ENCODE data around the gene ARL6IP4. TPM values are rescaled to one million over a fixed set of nuclear protein-coding genes. Genes with fewer than 3 reads are reported as not detected.

Gene ARL6IP4
- total RNA-seq, 1 experiment from 2014 or later = 133 TPM

DNA sequence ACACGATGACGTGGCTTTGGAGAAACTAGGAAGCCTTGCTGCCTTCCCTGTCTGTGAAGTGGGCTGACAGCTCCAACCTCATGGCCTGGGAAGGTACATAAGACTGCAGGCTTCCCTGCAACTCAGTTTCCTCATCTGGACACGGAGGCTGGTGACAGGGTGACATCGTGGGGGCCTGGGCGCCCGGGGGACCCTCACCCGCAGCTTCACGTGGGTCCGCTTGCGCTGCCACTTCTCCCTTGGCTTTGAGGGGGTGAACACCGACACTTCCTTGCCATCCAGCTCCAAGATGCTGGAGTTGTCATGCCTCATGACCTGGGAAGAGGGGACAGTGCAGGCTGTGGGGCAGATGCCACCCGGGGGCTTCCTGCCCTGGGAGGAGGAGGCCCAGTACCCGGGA is 7.6 kb downstream of the ARL6IP4 start (continued):
- TF ChIP-seq, protein P1, sequence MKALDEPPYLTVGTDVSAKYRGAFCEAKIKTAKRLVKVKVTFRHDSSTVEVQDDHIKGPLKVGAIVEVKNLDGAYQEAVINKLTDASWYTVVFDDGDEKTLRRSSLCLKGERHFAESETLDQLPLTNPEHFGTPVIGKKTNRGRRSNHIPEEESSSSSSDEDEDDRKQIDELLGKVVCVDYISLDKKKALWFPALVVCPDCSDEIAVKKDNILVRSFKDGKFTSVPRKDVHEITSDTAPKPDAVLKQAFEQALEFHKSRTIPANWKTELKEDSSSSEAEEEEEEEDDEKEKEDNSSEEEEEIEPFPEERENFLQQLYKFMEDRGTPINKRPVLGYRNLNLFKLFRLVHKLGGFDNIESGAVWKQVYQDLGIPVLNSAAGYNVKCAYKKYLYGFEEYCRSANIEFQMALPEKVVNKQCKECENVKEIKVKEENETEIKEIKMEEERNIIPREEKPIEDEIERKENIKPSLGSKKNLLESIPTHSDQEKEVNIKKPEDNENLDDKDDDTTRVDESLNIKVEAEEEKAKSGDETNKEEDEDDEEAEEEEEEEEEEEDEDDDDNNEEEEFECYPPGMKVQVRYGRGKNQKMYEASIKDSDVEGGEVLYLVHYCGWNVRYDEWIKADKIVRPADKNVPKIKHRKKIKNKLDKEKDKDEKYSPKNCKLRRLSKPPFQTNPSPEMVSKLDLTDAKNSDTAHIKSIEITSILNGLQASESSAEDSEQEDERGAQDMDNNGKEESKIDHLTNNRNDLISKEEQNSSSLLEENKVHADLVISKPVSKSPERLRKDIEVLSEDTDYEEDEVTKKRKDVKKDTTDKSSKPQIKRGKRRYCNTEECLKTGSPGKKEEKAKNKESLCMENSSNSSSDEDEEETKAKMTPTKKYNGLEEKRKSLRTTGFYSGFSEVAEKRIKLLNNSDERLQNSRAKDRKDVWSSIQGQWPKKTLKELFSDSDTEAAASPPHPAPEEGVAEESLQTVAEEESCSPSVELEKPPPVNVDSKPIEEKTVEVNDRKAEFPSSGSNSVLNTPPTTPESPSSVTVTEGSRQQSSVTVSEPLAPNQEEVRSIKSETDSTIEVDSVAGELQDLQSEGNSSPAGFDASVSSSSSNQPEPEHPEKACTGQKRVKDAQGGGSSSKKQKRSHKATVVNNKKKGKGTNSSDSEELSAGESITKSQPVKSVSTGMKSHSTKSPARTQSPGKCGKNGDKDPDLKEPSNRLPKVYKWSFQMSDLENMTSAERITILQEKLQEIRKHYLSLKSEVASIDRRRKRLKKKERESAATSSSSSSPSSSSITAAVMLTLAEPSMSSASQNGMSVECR (CRISPR knock-in tag; IDR thresholded peaks at IDR 0.05; ENCODE audit: borderline replicate concordance) = no peak
- TF ChIP-seq ATF6 (CRISPR knock-in tag; IDR thresholded peaks at IDR 0.05) = no peak
- TF ChIP-seq, protein P2, sequence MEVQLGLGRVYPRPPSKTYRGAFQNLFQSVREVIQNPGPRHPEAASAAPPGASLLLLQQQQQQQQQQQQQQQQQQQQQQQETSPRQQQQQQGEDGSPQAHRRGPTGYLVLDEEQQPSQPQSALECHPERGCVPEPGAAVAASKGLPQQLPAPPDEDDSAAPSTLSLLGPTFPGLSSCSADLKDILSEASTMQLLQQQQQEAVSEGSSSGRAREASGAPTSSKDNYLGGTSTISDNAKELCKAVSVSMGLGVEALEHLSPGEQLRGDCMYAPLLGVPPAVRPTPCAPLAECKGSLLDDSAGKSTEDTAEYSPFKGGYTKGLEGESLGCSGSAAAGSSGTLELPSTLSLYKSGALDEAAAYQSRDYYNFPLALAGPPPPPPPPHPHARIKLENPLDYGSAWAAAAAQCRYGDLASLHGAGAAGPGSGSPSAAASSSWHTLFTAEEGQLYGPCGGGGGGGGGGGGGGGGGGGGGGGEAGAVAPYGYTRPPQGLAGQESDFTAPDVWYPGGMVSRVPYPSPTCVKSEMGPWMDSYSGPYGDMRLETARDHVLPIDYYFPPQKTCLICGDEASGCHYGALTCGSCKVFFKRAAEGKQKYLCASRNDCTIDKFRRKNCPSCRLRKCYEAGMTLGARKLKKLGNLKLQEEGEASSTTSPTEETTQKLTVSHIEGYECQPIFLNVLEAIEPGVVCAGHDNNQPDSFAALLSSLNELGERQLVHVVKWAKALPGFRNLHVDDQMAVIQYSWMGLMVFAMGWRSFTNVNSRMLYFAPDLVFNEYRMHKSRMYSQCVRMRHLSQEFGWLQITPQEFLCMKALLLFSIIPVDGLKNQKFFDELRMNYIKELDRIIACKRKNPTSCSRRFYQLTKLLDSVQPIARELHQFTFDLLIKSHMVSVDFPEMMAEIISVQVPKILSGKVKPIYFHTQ (CRISPR knock-in tag; IDR thresholded peaks at IDR 0.05) = no peak
- TF ChIP-seq MLX (CRISPR knock-in tag; IDR thresholded peaks at IDR 0.05) = no peak

DNA sequence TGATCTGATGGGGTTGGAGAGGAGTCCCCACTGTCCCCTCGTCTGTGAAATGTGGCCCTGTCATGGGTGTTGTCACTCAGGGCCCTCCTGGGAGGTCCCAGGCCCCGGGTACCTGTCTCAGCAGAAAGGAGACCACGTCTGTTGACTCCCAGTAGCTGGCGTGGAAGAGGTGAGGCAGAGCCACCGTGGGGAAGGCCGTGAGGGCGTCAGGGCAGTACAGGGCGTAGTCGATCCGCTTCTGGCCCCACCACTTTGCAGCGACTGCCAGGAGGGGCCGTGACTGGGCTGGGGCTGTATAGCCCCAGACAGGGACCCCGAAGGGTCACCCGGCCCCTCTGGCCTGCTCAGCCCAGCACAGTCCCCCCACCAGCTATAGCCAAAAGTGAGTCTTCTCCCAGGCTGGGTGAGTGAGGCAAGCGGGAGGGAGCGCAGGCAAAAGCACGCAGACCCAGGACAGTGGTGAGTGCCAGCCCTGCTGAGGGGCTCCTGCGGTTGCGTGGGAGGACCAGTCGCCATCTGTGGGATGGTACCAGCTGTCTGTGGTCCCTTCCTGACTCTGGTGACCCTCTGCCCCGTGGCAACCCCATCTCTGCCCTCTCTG is 8.2 kb downstream of the ARL6IP4 start:
- no peak for ATAC-seq
- CTCF ChIA-PET = interaction anchor here (0.8 to 3.2 kb wide), 8 partner anchors 11 to 249 kb away, joined by 3 to 18 read pairs (median 3); partner anchors contain the start of genes MPHOSPH9 and PITPNM2
- Mint-ChIP-seq H3K27me3 (ENCODE audit: low read depth) (no peaks in the 10 kb centered on the region), H3K9me3 (no peaks in the 10 kb centered on the region), H3K27ac (no peak overlapping the region), H3K4me3 (no peak overlapping the region), H3K4me1 (peaks cover 5% of the 10 kb centered on the region; the same call in 1 of the 2 replicates), H3K36me3 (no peaks in the 10 kb centered on the region; the same call in 1 of the 2 replicates)
- no peak for DNase-seq (ENCODE audit: low spot score)
- POLR2A ChIA-PET = no interaction called here
- no peak for TF ChIP-seq PREB (CRISPR knock-in tag; IDR thresholded peaks at IDR 0.05; ENCODE audit: borderline replicate concordance)
- no peak for TF ChIP-seq ZNF219 (CRISPR knock-in tag; IDR thresholded peaks at IDR 0.05; ENCODE audit: borderline replicate concordance)
- TF ChIP-seq ETV6 (CRISPR knock-in tag; IDR thresholded peaks at IDR 0.05) = no peak
- no peak for TF ChIP-seq CREM (CRISPR knock-in tag; IDR thresholded peaks at IDR 0.05)
- TF ChIP-seq TP53 (CRISPR knock-in tag; IDR thresholded peaks at IDR 0.05) = no peak
- no peak for TF ChIP-seq ZNF671 (CRISPR knock-in tag; IDR thresholded peaks at IDR 0.05)
- TF ChIP-seq ZNF512 (CRISPR knock-in tag; IDR thresholded peaks at IDR 0.05; ENCODE audit: borderline replicate concordance) = no peak
- no peak for TF ChIP-seq SP1 (CRISPR knock-in tag; conservative IDR thresholded peaks at IDR 0.05)
- TF ChIP-seq CBFB (CRISPR knock-in tag; IDR thresholded peaks at IDR 0.05; ENCODE audit: low read depth) = no peak
- TF ChIP-seq, protein P1 (CRISPR knock-in tag; IDR thresholded peaks at IDR 0.05; ENCODE audit: borderline replicate concordance) = no peak
- TF ChIP-seq ZNF317 (CRISPR knock-in tag; IDR thresholded peaks at IDR 0.05; ENCODE audit: borderline replicate concordance, low read depth) = no peak
- TF ChIP-seq GRHL2 (CRISPR knock-in tag; IDR thresholded peaks at IDR 0.05; ENCODE audit: insufficient replicate concordance, severe bottlenecking) = no peak
- no peak for TF ChIP-seq ESRRA (CRISPR knock-in tag; IDR thresholded peaks at IDR 0.05; ENCODE audit: borderline replicate concordance)
- TF ChIP-seq OVOL2 (CRISPR knock-in tag; IDR thresholded peaks at IDR 0.05; ENCODE audit: borderline replicate concordance) = no peak

Measured in WTC11 (cell line).